CD1c-positive myeloid dendritic cell (primary cell): Measurements from ENCODE around the gene CUEDC1.

Source experiments
- DNase-seq: peaks from one replicate; pipeline ENCODE4 v3.0.0-alpha.2; 2016; ENCODE audit errors: extremely low spot score

The CUEDC1 gene

DNA sequence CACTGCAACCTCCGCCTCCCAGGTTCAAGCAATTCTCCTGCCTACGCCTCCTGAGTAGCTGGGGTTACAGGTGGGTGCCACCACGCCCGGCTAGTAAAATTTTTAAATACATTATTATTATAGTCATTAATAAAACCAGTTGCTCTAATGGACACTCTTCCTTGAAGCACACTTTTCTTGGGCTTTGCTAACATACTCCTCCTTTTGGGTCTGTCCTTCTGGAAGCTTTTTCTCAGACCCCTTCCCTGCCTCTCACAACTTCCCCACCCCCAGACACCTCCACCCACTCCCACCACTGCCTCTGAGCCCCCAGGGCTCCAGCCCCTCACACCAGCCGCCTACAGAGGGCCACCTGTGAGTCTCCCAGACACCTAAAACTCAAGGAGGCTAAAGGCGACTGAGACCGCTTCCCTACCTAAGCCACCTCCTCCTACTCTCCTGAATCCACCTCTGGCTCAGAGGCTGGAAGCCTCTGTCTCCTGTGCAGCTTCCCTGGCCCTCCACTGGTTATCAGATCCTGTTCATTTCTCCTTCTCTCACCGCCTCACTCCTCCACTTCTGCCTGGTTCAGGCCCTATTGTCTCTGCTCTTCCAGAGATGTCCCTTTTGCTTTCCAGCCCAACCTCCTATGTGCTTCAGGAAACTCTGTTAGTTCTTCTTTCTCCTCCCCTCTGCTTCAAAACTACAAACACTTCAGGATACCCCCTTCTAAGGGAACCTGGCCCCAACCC lies 2.1 kb upstream of the CUEDC1 start:
- no peak for DNase-seq

DNA sequence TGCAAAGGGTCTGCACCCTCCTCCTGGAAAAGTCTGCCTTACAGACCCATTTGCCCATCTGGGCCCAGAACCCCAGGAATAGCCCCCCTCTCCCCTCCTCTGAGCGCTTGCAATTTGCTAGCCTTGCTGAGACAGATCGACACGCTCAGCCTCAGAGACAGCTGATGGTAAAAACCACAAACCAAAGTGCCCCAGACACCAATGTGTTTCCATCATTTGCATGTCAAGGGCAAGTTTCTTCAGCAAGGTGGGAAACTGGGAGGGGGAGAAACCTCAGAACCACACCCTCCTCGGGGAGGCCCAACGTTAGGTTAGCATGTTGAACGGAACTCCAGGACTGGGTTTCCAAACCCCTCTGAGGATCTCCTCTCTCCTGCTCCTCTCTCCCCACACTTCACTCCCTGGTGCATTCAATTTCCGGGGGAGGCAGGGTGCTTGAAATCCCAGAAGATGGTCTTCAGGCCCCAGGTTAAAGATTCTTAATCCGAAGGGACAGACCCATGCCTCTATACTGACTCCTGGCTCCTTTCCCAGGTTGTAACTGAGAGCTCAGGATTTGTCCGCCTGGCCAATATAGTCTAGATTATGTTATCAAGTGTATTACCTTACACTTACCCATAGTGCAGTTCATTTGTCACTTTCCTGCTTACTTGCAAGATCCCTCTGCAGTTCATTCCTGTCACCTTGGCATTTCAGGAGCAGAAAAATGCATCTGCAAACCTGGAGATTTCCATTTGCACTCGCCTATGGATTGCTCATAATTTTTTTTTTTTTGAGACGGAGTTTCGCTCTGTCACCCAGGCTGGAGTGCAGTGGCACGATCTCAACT lies 1.3 kb upstream of the CUEDC1 start:
- DNase-seq, result no peak

DNA sequence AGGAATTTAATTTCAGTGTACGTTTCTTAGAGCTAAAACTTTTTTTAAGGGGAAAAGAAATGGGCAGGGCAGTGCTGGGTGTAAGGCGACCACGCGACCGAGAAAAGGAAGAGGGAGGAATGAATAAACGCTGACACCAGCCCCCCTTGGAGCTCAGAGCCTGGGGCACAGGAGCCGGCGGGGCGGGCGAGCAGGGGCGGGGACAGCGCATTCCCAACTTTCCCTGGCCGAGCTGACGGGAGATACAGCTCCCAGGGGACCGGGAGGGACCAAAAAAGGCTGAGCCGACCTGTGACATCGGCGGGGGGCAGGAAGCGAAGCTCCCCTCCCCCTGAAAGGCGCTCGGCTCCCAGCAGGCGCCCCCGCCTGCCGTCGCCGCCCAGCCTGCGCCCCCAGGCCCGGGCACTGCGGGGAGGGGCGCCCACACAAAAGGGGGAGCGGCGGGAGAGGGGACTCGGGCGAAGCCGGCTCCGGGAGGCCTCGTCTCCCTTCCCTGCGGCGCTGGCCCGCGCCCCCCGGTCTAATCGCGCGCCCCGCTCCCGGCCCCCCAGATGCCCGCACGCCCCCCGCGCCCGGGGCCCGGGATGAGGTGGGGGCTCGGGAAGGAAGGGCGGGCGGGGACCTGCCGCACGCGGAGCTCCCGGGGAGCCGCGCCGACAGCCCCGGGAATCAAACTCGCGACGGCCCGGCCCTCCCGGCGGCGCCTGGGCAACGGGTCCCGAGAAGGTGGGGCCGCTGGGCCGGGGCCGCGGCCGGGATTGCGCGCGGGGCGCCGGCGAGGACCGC lies 622 bp downstream of the CUEDC1 start:
- no peak for DNase-seq

DNA sequence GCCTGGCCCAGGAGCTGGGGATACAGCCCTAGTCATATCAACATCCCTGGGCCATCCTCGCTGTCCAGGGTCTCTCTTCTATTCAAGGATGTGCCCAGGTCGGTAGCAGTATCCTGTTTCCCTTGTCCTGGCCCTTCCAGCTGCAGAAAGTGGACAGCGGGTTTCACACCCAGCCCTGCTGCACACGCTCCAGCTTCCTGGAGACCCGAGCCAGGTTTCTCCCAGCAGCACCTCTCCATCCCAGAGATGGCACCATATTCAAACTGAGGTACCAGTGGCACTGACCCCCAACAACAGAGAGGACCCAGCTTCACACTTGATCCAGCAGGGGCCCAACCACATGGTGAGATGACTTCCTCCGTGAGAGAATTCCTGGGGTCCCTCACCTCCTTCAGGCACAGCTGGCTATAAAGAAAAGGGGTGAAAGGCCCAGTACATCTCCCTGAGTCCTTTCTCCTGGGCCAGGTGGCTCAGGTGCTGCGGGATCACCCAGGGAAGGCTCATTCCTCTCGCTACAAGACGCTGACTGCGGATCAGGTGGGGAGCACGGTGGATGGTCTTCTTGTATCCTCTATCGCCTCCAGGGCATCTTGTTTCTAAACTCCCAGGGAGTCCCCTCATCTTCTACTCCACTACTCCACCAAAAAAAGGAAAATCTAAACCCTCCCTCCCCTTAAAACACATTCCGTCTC lies 1.4 kb downstream of the CUEDC1 start:
- DNase-seq, result no peak

DNA sequence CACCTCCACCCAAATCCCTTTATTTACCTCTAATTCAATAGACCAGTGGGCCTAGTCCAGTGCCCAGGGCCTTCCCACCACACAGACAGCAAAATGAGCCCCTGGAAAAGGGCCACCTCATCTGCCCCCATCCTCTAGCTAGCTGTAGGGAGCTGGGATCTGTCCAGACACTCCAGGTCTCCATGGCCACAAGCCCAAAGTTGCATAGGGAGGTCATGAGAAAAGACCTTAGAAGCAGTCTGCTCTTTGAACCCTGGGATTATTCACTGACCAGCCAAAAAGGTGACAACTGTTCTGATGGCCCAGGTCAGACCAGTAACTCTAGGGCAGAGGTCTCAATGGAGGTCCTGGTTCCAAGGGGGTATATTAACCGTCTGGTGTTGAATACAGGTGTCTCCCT lies 2.0 kb downstream of the CUEDC1 start:
- no peak for DNase-seq

DNA sequence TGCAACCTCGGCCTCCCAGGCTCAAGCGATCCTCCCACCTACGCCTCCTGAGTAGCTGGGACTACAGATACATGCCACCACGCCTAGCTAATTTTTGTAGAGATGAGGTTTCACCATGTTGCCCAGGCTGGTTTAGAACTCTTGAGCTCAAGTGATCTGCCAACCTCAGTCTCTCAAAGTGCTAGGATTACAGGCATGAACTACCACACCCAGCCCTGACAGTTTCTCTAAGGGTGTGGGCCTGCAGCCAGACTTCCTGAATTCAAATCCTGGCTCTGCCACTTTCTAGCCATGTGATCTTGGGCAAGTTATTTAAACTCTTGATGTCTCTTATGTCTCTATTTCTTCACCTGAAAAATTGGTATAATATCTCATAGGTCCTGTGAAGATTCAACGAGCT lies 5.6 kb downstream of the CUEDC1 start:
- DNase-seq, result peak; percentile 78

DNA sequence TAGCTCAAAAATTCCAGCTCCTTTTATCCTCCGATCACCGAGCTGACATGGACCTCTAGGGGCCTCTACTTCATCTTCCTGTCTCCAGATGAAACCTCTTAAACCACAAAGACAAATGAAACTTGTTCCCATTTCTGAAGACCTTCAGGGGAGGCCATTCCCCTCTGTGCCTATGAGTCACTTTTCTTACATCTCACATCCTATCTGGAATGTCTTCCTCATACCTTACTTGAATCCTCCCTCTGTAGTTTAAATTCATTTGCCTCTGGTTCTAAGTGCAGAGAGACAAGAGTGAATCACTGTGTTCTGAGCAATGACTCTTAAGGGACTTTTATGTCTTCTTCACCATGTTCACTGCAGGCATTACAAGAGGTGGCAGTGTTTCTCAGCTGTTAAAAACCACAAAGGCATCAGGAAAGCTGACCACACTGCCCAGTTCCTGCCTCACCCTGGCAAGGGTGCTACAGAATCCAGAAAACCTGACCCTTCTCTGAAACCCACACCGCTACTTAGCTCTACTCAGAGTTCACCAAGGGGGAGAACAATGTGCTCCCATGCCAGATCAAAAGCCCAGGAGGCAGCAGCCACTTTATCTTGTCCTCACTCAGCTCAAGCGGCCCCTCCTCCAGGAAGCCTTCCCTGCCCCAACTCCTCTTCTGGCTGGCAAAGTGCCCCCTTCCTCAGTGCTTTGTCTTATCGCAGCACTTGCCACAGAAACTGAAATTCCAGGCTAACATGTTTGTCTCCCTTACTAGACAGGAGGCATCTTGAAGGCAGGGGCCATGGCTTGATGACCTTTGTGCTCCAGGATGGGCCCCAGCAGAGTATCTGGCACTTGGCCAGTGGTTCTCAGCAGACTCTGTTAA lies 6.4 kb downstream of the CUEDC1 start:
- peak; percentile 87 for DNase-seq

DNA sequence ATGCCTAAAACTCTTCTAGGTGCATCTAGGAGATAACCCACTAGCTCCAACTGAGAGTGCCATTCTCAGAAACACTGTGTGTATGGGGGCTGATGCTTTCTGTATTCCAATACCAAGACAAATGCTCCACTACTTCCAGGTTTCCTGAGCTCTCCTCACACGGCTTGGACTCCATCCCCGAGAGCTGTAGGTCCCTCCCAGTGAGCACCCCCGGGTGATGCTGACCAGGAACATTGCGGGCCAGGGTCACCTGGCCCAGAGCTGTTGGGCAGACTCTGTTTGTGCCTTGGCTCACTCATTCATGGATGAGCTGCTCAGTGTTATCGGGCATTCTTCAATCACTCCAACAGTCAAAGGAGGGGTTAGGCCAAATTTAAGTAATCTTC lies 7.0 kb downstream of the CUEDC1 start:
- DNase-seq, result no peak

DNA sequence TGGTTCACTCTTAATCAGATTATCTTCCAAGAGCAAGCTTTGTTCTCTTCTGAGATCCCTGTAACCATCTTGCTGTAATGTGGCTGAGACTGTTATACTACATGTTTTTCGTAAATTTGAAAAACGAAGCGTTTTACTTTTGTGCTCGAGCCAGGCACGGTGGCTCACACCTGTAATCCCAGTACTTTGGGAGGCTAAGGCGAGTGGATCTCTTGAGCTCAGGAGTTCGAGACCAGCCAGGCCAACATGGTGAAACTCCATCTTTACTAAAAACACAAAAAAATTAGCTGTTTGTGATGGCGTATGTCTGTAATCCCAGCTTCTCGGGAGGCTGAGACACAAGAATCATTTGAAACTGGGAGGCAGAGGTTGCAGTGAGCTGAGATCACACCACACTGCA lies 7.8 kb downstream of the CUEDC1 start:
- DNase-seq, result no peak

DNA sequence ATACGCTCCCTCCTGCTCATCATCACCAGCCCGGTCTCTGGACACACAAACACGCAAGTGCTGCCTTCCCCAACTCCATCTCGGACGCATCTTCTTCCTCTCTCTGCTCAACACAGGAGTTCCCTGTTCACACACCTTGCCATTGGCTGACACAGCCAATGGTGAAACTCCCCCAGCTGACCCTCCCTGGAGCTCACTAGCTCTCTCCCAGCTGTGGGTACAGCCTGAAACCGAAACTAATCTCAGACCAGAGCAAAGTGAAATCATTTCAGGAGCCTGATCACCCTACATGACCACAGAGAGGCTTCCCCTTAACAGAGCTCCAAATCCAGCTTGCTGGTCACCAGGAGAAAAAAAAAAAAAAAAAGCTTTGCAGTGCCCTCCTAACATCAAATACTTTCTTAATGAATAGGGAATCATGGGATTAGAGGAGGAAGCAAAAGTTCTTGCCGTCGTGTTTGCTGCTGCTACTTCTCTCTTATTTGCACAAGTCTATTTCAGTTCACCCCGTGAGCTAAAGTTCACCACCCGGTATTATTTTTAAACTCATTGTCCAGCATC lies 8.3 kb downstream of the CUEDC1 start:
- peak; percentile 93 for DNase-seq

DNA sequence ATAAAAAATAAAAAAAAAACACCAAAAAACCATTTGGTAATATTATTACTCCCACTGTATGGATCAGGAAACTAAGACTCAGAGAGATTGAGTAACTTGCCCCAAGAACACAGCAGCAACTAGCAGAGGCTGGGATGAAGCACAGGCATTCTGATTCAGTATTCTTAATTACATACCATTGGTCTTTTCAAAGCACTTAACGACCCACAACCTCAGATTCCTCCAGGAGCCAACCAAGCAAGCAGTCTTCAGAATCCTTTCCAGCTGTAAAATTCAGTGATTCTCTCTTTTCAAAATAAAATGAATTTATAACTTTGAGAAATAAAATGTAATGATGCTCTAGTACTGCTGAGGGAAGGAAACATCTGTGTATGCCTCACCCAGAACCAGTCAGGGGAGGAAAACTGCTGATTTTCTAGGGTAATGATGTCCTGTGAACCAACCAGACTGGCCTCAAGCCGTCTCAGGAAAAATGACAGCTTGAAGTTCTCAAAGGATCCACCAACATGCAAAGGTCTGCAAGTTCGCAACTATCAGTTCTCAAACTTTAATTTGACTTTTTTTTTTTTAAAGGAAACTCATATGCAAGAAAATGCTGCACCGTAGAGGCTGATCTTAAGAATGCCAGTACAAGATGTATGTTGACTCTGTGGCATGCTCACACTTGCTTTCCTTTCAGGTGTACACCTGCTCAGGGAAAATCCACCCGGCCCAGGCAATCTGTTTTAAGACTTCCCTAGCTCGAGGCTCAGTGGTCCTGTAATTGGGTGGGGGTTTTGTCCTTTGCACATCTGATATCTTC lies 9.0 kb downstream of the CUEDC1 start:
- no peak for DNase-seq

DNA sequence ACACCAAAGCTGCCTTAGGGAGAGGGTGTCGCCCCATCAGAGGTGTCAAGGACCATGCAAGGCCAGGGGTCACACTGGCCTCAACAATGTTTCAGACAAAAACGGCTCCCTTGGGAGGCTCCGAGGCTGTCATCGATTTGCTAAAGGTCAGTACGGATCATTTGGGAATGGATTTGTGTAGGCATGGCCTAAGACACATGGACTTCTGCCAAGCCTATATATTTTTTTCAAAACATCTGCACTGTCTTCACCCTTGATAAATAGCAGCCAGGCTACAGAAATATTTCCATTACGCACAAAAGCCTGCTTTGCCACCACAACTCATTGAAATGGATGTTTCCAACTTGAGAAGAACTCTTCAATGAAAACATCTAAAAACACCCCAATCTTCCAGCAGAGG lies 10.3 kb downstream of the CUEDC1 start:
- DNase-seq, result no peak

DNA sequence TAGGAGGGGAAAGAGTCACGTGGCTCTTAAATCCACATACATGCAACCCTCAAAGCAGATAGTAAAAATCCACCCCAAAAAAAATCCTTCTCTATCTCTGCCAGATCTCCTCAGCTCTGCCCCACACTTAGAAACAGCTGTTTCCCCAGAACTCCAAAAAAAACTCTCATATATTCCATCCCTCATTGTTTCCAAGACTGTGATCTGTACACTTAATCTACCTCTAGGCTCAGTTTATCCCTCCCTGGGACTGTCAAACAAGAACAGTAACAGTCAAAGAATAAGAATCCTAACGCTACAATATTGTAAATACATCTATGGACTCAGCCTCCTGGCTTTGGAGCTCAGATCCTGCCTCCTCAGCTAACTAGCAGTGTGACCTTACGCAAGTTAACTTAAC lies 11.6 kb downstream of the CUEDC1 start:
- DNase-seq, result no peak

DNA sequence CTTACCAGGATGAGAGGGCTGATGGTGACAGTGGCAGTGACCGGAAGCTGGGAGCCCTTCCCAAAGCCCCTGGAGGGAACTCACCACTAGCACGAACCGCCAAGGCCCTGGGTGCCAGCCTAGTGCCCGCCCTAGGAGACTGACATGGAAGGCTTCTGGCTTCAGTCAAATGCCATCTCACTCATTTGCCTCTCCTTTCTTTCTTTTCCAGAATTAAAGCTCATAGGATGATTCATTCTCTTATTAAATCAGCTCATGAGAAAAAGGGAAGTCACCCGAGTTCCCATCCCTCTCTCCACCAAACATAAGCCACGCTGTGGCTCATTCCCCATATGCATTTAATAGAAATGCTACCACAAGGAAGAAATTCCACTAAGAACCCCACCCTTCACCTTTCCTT lies 12.1 kb downstream of the CUEDC1 start:
- DNase-seq, result peak; percentile 59

DNA sequence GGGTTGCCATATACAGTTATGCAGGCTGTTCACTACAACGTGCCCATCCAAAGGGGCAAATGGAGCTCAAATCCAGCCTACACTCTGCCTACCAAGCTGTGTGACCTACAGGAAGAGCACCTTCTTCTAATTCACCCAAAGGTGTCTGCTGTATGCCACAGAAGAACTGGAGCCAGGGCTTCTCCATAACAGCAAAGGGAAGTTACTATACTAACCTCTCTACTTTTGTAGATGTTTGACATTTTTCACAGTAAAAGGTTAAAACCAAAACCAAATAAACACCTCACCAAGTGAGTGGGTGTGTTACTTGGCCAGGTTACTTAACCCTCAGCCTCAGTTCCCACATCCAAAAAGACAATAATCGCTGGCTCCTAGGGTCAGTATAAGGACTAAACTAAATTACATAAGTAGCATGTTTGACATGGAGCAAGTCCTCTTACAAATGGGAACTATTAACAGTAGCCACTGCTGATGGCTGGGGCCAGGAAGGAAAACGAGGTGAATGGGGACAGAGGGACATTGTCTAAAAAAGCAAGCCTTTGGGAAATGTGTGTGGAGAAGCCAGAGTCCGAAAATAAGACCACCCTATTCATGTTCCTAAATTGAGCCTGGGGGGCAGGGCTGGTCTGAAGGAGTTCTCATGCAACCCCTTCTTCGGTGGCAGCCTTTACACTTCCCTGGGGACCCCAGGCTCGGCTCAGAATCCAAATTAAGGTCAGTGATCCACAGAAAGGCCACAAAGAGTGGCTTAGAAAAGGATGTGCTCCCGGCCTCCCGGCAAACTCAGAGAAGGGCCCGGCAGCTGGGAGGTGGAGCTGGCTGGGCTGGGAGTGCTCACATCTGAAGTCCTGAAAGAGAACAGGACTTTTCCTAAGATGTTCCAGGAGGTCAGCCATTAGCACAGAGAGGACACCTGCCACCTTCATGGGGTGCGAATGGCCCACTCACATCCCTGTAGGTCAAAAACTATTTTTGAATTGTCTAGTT lies 13.5 kb downstream of the CUEDC1 start:
- DNase-seq, result no peak

DNA sequence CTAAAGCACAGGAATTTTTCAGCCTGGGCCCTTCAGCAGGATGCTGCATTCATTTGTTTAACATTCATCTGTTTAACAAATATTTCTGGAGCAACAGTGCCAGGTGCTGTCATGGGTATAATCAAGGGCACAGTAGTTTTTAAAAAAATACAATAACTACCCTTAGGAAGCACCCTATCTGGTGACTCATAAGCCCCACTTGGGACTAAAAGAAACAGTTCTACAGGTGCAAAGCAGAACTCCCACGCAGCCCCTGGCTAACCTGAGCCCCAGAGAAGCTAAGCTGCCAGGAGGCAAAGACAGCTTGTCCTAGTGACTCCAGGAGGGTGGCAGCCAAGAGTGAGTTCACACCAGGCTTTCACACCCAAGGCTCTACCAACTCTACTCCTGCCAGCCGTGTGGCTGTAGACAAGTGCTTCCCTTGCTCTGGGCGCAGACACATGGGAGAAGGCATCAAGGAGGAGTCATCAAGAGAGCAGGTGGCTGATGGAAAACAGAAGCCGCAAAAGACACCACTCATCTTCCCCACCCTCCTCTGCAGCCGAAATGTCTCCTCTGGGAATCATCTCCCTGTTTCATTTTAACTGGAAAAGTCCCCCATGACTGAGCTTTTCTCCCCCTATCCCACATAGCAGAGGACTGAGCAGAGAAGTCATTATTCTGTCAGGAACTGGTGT lies 14.4 kb downstream of the CUEDC1 start:
- DNase-seq, result no peak

DNA sequence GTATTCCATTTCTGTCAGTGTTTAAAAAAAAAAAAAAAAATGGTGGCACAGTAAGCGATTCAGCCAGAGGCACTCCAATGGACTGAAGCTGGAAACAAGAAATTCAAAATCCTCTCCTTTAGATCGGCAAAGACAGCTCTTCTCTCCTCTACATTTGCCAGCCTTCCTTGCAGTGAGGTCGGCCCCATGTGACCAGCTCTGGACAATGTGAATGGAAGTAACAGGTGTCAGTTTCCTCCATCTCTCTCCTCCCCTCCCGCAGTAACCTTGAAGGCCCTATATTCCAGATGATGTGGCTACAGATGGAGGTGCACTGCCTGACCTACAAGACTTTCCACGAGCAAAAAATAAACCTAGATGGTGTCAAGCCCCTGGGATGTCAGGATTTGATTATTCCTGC lies 15.0 kb downstream of the CUEDC1 start:
- no peak for DNase-seq

DNA sequence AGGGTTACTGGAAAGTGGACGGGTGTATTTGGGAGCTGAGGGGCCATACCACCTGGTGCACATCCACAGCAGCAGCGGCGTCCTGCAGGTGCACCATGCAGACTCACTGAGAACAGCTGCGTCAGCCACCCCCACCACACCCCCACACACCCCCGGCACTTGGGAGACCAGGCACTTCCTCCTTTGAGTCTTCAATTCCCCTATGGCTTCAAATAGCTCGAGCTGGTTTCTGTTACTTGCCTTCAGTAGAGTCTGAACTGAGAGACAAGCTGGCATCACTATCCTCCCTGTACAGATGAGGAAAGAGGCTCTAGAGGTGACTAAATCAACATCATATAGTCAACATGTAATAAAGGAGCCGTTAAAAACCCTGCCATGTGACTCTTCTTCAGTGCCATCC lies 15.4 kb downstream of the CUEDC1 start:
- DNase-seq, result peak; percentile 84
